D721Med (cell line): ENCODE results near the gene DHRS3.

Experiments used
- DNase-seq: peaks from one replicate; pipeline ENCODE4 v3.0.0; 2011; ENCODE audit warnings: low spot score; ENCODE audit not compliant: insufficient read length
- FAIRE-seq: peaks from 2 replicates; lab custom pipeline; 2011; peaks lifted over from hg19 to GRCh38; lab: Jason Lieb, UNC
- TF ChIP-seq, protein P1 (sequence below): IDR thresholded peaks from 2 replicates; pipeline ENCODE4 v1.5.1; 2012; ENCODE audit warnings: mild to moderate bottlenecking, control low read depth; ENCODE audit not compliant: insufficient read depth; ENCODE audit errors: missing control alignments

DHRS3 gene

DNA sequence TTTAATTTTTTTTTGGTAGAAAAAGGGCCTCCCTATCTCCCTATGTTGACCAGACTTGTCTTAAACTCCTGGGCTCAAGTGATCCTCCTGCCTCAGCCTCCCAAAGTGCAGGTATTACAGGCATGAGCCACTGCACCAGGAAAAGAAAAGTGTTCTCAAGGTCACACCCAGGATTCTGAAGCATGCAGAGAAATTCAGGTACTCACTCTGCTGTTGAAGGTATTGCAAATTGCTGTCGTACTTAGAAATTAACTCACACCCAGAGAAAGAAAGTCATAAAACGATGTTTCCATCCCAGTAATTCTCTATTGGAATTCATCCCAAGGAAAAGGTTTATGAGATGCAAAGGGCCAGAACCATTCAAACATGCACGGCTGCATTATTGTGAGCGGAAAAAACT, 73.7 kb downstream of the DHRS3 start:
- no peak for DNase-seq
- TF ChIP-seq, protein P1, sequence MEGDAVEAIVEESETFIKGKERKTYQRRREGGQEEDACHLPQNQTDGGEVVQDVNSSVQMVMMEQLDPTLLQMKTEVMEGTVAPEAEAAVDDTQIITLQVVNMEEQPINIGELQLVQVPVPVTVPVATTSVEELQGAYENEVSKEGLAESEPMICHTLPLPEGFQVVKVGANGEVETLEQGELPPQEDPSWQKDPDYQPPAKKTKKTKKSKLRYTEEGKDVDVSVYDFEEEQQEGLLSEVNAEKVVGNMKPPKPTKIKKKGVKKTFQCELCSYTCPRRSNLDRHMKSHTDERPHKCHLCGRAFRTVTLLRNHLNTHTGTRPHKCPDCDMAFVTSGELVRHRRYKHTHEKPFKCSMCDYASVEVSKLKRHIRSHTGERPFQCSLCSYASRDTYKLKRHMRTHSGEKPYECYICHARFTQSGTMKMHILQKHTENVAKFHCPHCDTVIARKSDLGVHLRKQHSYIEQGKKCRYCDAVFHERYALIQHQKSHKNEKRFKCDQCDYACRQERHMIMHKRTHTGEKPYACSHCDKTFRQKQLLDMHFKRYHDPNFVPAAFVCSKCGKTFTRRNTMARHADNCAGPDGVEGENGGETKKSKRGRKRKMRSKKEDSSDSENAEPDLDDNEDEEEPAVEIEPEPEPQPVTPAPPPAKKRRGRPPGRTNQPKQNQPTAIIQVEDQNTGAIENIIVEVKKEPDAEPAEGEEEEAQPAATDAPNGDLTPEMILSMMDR = no peak
- no peak for FAIRE-seq

DNA sequence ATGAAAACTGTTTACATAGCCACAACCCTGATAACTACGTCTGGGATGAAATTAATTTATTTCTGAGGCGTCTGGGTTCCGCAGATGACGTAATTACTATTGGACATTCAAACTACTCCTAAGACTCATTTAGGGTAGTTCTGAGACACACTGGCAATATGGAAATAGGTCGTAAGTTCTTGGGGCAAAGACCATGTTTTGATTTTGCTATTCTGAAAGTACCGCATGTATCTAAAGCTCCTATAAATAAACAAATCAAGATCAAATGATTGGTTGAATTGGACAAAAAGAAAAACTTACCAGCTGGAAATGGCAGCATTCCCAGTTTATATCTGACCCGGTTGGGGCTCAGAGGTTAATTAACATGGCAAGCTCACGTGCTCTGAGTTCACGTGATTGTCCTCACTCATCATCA, 74.3 kb downstream of the DHRS3 start:
- TF ChIP-seq, protein P1 = no peak
- no peak for FAIRE-seq
- no peak for DNase-seq

DNA sequence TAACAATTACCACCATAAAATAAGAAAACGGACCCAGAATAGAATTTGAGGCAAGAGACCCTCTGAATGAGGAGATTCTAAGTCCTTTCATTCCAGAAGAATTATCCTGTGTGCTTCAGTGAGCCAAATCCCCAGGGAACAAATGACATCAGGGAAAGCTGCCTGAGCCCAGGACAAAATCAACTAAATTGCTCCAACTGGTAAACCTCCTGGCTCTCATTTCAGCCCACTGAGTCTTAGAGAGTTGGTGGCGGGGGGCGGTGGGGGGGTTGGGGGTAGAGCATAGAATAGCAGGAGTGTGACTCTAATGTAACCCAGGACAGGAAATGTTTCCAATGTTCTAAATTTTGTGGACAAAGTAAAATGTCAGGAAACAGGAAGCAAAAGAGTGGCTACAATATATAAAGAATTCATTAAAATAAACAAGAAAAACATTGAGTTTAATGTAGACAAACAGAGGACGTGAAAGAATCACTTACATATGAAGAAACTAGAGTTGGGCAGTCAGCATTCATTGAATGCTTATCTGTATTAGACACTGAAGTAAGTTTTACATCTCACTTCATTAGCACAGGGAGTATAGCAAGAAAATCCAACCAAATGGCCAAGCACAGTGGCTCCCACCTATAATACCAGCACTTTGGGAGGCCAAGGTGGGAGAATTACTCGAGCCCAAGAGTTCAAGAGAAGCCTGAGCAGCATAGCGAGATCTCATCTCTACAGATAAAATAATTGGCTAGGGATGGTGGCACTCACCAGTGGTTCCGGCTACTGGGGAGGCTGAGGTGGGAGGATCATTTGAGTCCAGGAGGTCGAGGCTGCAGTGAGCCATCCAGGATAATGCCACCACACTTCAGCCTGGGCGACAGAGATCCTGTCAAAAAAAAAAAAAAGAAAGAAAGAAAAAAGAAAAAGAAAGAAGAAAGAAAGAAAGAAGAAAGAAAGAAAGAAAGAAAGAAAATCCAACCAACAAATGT, 75.1 kb downstream of the DHRS3 start:
- FAIRE-seq (no peak), DNase-seq (no peak)
- TF ChIP-seq, protein P1 = no peak

DNA sequence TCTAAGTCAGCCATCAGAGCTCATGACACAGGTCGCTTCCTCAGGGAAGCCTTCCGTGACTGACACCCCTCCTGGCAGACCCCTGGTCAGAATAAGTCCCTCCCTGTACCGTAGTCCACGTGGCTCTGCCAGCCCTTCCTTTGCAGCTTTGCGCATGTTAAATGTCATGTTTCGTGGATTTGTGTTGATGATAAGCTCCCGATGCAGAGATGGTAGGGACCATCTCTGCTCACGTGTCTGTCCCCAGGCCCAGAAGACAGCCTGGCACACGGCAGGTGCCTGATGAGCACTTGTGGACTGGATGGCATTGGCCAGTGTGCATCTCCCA, 75.9 kb downstream of the DHRS3 start:
- no peak for FAIRE-seq

DNA sequence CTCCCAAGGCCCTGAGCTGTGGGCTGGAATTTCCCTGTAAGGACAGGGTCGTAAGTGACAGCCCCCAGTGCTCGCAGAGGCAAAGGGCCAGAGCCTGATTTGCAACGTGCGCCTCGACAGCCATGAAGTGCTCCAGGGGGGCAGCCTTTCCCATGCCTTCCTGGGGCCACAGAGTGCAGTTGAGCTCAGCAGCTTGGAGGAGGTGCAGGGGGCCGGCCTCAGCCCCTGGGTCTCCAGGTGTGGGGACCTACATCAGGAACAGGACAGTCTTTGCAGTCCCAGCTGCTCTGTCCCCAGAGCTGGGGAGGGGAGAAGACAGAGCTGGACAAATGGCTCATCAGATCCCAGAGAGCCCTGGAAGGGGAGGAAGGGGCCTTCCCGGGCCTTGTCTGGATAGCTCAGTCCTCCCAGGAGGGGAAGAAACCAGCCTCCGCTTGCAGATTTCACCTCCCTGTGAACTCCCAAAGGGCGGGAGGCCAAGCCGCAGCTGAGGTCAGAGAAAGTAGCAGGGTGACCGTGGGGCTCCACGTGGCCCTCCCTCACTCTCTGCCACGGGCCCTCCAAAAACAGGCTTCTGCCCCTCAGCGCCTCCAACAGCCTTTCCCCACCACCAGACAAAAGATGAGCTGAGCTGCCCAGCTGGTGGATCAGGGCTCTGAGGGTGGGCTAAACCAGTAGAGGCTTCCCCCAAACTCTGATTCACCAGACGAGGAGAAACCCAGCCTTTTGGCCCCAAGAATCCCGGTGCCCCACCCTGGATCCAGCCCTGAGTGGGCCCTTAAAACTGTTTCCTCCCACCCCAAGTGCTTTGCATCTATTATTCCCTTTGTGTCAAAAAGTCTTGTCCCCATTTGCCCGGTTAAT, 76.5 kb downstream of the DHRS3 start:
- FAIRE-seq = no peak
- DNase-seq = no peak

More for the DNA sequence above, 75.9 kb downstream of the DHRS3 start:
- no peak for DNase-seq
- TF ChIP-seq, protein P1 = no peak

DNA sequence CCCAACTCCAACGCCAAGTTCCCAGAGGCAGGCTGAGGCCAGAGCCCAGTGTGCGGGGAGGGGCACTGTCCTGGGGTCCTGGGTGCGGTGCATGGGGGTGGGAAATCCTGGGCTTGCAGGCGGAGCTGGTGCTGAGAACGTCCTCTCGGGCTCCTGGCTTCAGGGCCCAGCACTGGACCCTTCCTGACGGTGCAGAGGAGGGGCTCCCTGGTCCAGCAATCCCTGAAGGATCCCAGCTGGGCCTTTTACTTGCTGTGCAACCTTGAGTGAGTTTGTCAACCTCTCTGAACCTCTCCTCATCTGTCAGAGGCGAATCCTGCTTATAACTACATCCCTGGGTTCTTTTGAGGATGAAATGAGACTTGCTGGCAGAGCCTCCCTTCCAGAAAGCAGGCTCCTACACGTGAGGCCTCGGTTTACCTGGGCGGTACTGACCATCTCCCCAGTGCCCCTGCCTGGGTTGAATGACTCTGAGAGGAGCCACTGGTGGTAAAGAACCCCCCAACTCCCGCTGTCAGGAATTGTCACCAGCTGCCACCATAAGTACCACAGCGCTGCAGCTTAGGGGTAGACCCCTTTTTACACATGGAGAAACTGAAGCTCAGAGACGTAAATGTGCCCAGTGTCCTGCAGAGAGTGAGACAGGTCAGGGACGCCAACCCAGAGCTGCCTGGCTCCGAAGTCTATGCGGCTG, 77.3 kb downstream of the DHRS3 start:
- TF ChIP-seq, protein P1 = no peak
- FAIRE-seq (no peak), DNase-seq (no peak)

More for the DNA sequence above, 76.5 kb downstream of the DHRS3 start:
- TF ChIP-seq, protein P1 = no peak
